Trophoblast cell (in vitro differentiated cells and primary cell): ENCODE results near the gene LGALS1.

ENCODE experiments used
- DNase-seq, 2 donors: peaks; one replicate each; pipeline ENCODE4 v3.0.0-alpha.2; 2016
- H2AFZ ChIP-seq: 2 replicates; pipeline ENCODE4 v1.6.1; 2013; ENCODE audit warnings: low read length, moderate library complexity, mild to moderate bottlenecking; ENCODE audit not compliant: insufficient read depth, poor library complexity
- H2AK5ac ChIP-seq: 2 replicates; pipeline ENCODE4 v1.6.1; 2013; ENCODE audit warnings: mild to moderate bottlenecking, low read length
- H2BK120ac ChIP-seq: 2 replicates; pipeline ENCODE4 v1.6.1; 2013; ENCODE audit warnings: low read length, mild to moderate bottlenecking, moderate library complexity; ENCODE audit not compliant: insufficient read depth, poor library complexity
- H2BK12ac ChIP-seq: 2 replicates; pipeline ENCODE4 v1.6.1; 2013; ENCODE audit warnings: mild to moderate bottlenecking, low read length, moderate library complexity
- H2BK5ac ChIP-seq: 2 replicates; pipeline ENCODE4 v1.6.1; 2013; ENCODE audit warnings: low read length, low read depth, moderate library complexity, mild to moderate bottlenecking; ENCODE audit not compliant: poor library complexity
- H3K14ac ChIP-seq: 2 replicates; pipeline ENCODE4 v1.6.1; 2013; ENCODE audit warnings: mild to moderate bottlenecking, low read length
- H3K18ac ChIP-seq: 2 replicates; pipeline ENCODE4 v1.6.1; 2013; ENCODE audit warnings: mild to moderate bottlenecking, low read length
- H3K23ac ChIP-seq: 2 replicates; pipeline ENCODE4 v1.6.1; 2013; ENCODE audit warnings: low read length
- H3K27ac ChIP-seq: 2 replicates; pipeline ENCODE4 v1.5.1; 2013; ENCODE audit warnings: low read depth, mild to moderate bottlenecking, inconsistent platforms, low read length, moderate library complexity
- H3K27me3 ChIP-seq: 2 replicates; pipeline ENCODE4 v1.6.1; 2013; ENCODE audit warnings: inconsistent platforms, mild to moderate bottlenecking, low read length, moderate library complexity; ENCODE audit not compliant: insufficient read depth
- H3K36me3 ChIP-seq, 2 experiments: 1 replicate in 1 of 2; 2 replicates in 1 of 2; pipeline ENCODE4 v1.6.1; 2013; ENCODE audit warnings: low read length in 2 of 2, mild to moderate bottlenecking in 2 of 2, moderate library complexity in 1 of 2; ENCODE audit not compliant: insufficient read depth in 2 of 2, control insufficient read depth in 1 of 2
- H3K4ac ChIP-seq: 2 replicates; pipeline ENCODE4 v1.6.1; 2013; ENCODE audit warnings: low read depth, mild to moderate bottlenecking, low read length, moderate library complexity
- H3K4me1 ChIP-seq, 2 experiments: 1 replicate in 1 of 2; 2 replicates in 1 of 2; pipeline ENCODE4 v1.6.1; 2013; ENCODE audit warnings: low read length in 2 of 2, mild to moderate bottlenecking in 2 of 2, moderate library complexity in 1 of 2; ENCODE audit not compliant: insufficient read depth in 2 of 2, control insufficient read depth in 1 of 2
- H3K4me2 ChIP-seq: 2 replicates; pipeline ENCODE4 v1.6.1; 2013; ENCODE audit warnings: inconsistent platforms, mild to moderate bottlenecking, low read length, moderate library complexity
- H3K4me3 ChIP-seq: 2 replicates; pipeline ENCODE4 v1.5.1; 2013; ENCODE audit warnings: mild to moderate bottlenecking, low read depth, low read length, inconsistent platforms
- H3K79me1 ChIP-seq: one replicate; pipeline ENCODE4 v1.6.1; 2013; ENCODE audit warnings: low read length
- H3K79me2 ChIP-seq: 2 replicates; pipeline ENCODE4 v1.6.1; 2013; ENCODE audit warnings: low read length, mild to moderate bottlenecking; ENCODE audit not compliant: control insufficient read depth, insufficient read depth, poor library complexity
- H3K9ac ChIP-seq: 2 replicates; pipeline ENCODE4 v1.6.1; 2013; ENCODE audit warnings: mild to moderate bottlenecking, low read length
- H3K9me3 ChIP-seq: 2 replicates; pipeline ENCODE4 v1.6.1; 2013; ENCODE audit warnings: low read depth, mild to moderate bottlenecking, control low read depth, inconsistent platforms, low read length; ENCODE audit not compliant: insufficient read depth
- H4K12ac ChIP-seq: 2 replicates; pipeline ENCODE4 v1.6.1; 2013; ENCODE audit warnings: low read depth, mild to moderate bottlenecking, low read length, moderate library complexity
- H4K8ac ChIP-seq: 2 replicates; pipeline ENCODE4 v1.6.1; 2013; ENCODE audit warnings: low read depth, mild to moderate bottlenecking, low read length, moderate library complexity
- H4K91ac ChIP-seq: one replicate; pipeline ENCODE4 v1.6.1; 2013; ENCODE audit warnings: low read depth, mild to moderate bottlenecking, low read length, moderate library complexity
- WGBS: extraction: QIAGEN DNeasy Blood & Tissue Kit; methylation state at CpG from one replicate; pipeline ENCODE4 v1.1.7; 2013; ENCODE audit warnings: missing lambda C conversion rate; ENCODE audit not compliant: insufficient read length, insufficient coverage; ENCODE audit errors: extremely low coverage; 5-methylcytosine and 5-hydroxymethylcytosine counted together

The LGALS1 gene

GRCh38 chr22:37676736-37677492, 1.5 kb downstream of the LGALS1 start:
- Histone ChIP-seq H4K12ac (peak overlapping the region; percentile 81), H3K27me3 (no peaks in the 10 kb centered on the region)
- WGBS: no CpG with 5 or more reads among the region's 42 CpGs

GRCh38 chr22:37677493-37677974, 2.1 kb downstream of the LGALS1 start:
- peak overlapping the region; percentile 71 for H3K4me2 ChIP-seq
- peak overlapping the region; percentile 31 for H3K4me3 ChIP-seq
- no peaks in the 10 kb centered on the region for H3K27me3 ChIP-seq
- no peak overlapping the region for H2AK5ac ChIP-seq
- H3K14ac ChIP-seq: no peak overlapping the region
- H3K9me3 ChIP-seq: no peaks in the 10 kb centered on the region
- H2BK120ac ChIP-seq: no peak overlapping the region
- H3K27ac ChIP-seq: peak overlapping the region; percentile 14
- no peak overlapping the region for H2BK5ac ChIP-seq
- H2AFZ ChIP-seq: peak overlapping the region; percentile 82
- H4K8ac ChIP-seq: peak overlapping the region; percentile 15
- no peak overlapping the region for H2BK12ac ChIP-seq
- no peak overlapping the region for H3K4ac ChIP-seq
- H3K18ac ChIP-seq: peak overlapping the region; percentile 5
- peak overlapping the region; percentile 65 for H3K9ac ChIP-seq
- H4K91ac ChIP-seq: peak overlapping the region; percentile 36
- no CpG with 5 or more reads among the region's 15 CpGs for WGBS
- H3K36me3 ChIP-seq: no peaks in the 10 kb centered on the region
- H4K12ac ChIP-seq: no peak overlapping the region
- H3K79me2 ChIP-seq: no peaks in the 10 kb centered on the region
- DNase-seq: no peak
- peaks cover 9% of the 10 kb centered on the region for H3K79me1 ChIP-seq
- peaks cover 6 to 11% of the 10 kb centered on the region in 2 experiments for H3K4me1 ChIP-seq
- no peak overlapping the region for H3K23ac ChIP-seq

More at GRCh38 chr22:37676736-37677492, 1.5 kb downstream of the LGALS1 start:
- peak overlapping the region; percentile 81 for H4K91ac ChIP-seq
- peak overlapping the region; percentile 51 for H2BK12ac ChIP-seq
- peak overlapping the region; percentile 82 for H2AFZ ChIP-seq
- no peak overlapping the region for H3K23ac ChIP-seq
- H3K4ac ChIP-seq: peak overlapping the region; percentile 29
- H2AK5ac ChIP-seq: peak overlapping the region; percentile 84
- H3K18ac ChIP-seq: peak overlapping the region; percentile 28
- peak overlapping the region; percentile 67 for H2BK5ac ChIP-seq
- H4K8ac ChIP-seq: peak overlapping the region; percentile 85
- H3K4me3 ChIP-seq: peak overlapping the region; percentile 51
- peaks cover 9% of the 10 kb centered on the region for H3K79me1 ChIP-seq
- peak overlapping the region; percentile 71 for H3K4me2 ChIP-seq
- H3K36me3 ChIP-seq: no peaks in the 10 kb centered on the region
- peak overlapping the region; percentile 71 for H2BK120ac ChIP-seq
- DNase-seq: peak; percentile 85 to 91
- H3K14ac ChIP-seq: peak overlapping the region; percentile 74
- H3K9ac ChIP-seq: no peak overlapping the region
- H3K27ac ChIP-seq: peak overlapping the region; percentile 40
- no peaks in the 10 kb centered on the region for H3K79me2 ChIP-seq
- peaks cover 6 to 11% of the 10 kb centered on the region in 2 experiments for H3K4me1 ChIP-seq
- no peaks in the 10 kb centered on the region for H3K9me3 ChIP-seq

GRCh38 chr22:37678372-37678771, 2.9 kb downstream of the LGALS1 start:
- no peak overlapping the region for H4K12ac ChIP-seq
- WGBS: no CpG with 5 or more reads among the region's 18 CpGs

GRCh38 chr22:37679670-37680069, 4.2 kb downstream of the LGALS1 start:
- H3K4me1 ChIP-seq: peaks cover 6 to 11% of the 10 kb centered on the region in 2 experiments
- H3K9me3 ChIP-seq: no peaks in the 10 kb centered on the region
- no peak overlapping the region for H2BK12ac ChIP-seq
- H3K18ac ChIP-seq: no peak overlapping the region
- H2BK5ac ChIP-seq: no peak overlapping the region
- no peak overlapping the region for H3K23ac ChIP-seq
- no peak overlapping the region for H3K4ac ChIP-seq
- H4K91ac ChIP-seq: no peak overlapping the region
- no CpG with 5 or more reads among the region's 8 CpGs for WGBS
- no peak overlapping the region for H3K4me3 ChIP-seq
- H3K27ac ChIP-seq: no peak overlapping the region
- DNase-seq: no peak
- H3K27me3 ChIP-seq: no peaks in the 10 kb centered on the region
- no peak overlapping the region for H3K14ac ChIP-seq
- no peak overlapping the region for H3K4me2 ChIP-seq
- H4K12ac ChIP-seq: no peak overlapping the region
- no peak overlapping the region for H2AFZ ChIP-seq
- H4K8ac ChIP-seq: no peak overlapping the region
- no peaks in the 10 kb centered on the region for H3K79me2 ChIP-seq
- peaks cover 9% of the 10 kb centered on the region for H3K79me1 ChIP-seq
- H3K9ac ChIP-seq: no peak overlapping the region
- no peaks in the 10 kb centered on the region for H3K36me3 ChIP-seq
- no peak overlapping the region for H2BK120ac ChIP-seq
- H2AK5ac ChIP-seq: peak overlapping the region; percentile 16

More at GRCh38 chr22:37678372-37678771, 2.9 kb downstream of the LGALS1 start:
- H3K9ac ChIP-seq: no peak overlapping the region
- H2AK5ac ChIP-seq: peak overlapping the region; percentile 77
- H3K23ac ChIP-seq: no peak overlapping the region
- peak overlapping the region; percentile 10 for H3K14ac ChIP-seq
- no peak overlapping the region for H4K91ac ChIP-seq
- H3K79me2 ChIP-seq: no peaks in the 10 kb centered on the region
- H3K18ac ChIP-seq: no peak overlapping the region
- H3K4ac ChIP-seq: no peak overlapping the region
- H3K79me1 ChIP-seq: peaks cover 9% of the 10 kb centered on the region
- no peaks in the 10 kb centered on the region for H3K9me3 ChIP-seq
- H3K4me2 ChIP-seq: no peak overlapping the region
- H2BK120ac ChIP-seq: no peak overlapping the region
- no peak overlapping the region for H3K4me3 ChIP-seq
- no peak overlapping the region for H3K27ac ChIP-seq
- DNase-seq: no peak
- no peak overlapping the region for H2AFZ ChIP-seq
- no peaks in the 10 kb centered on the region for H3K27me3 ChIP-seq
- H3K36me3 ChIP-seq: no peaks in the 10 kb centered on the region
- no peak overlapping the region for H4K8ac ChIP-seq
- no peak overlapping the region for H2BK5ac ChIP-seq
- peaks cover 6 to 11% of the 10 kb centered on the region in 2 experiments for H3K4me1 ChIP-seq
- peak overlapping the region; percentile 46 for H2BK12ac ChIP-seq
